C4-2B (cell line): ENCODE measurements around the gene TSNAXIP1.
"Not testable (repeated sequence)": the region's sequence is repeated elsewhere in the genome, so short reads cannot be mapped to it uniquely, and the experiment has no call there.

Experiments used
- H3K27ac ChIP-seq: fragments of 450-650 bp; 2 replicates; pipeline ENCODE4 v1.5.1; 2017
- CTCF ChIP-seq: fragments of 450-650 bp; conservative IDR thresholded peaks from 2 replicates; pipeline ENCODE4 v1.5.1; 2017; ENCODE audit warnings: mild to moderate bottlenecking
- ZFX ChIP-seq: fragments of 450-650 bp; IDR thresholded peaks from 2 replicates; pipeline ENCODE4 v1.6.1; 2017

Gene TSNAXIP1

GRCh38 chr16:67856927-67857546, 50.3 kb downstream of the TSNAXIP1 start:
- TF ChIP-seq ZFX: no peak
- TF ChIP-seq CTCF: no peak
- H3K27ac ChIP-seq: no peak overlapping the region

- TF ChIP-seq CTCF (no peak), ZFX (no peak)
- H3K27ac ChIP-seq: no peak overlapping the region
Measured at GRCh38 chr16:67857547-67858233, 51.0 kb downstream of the TSNAXIP1 start.

- no peak for TF ChIP-seq CTCF
- TF ChIP-seq ZFX: no peak
- H3K27ac ChIP-seq: no peak overlapping the region
Measured at GRCh38 chr16:67858500-67858899, 51.8 kb downstream of the TSNAXIP1 start.

GRCh38 chr16:67860589-67861398, 54.1 kb downstream of the TSNAXIP1 start:
- no peak for TF ChIP-seq ZFX
- TF ChIP-seq CTCF: no peak
- H3K27ac ChIP-seq: no peak overlapping the region

DNA sequence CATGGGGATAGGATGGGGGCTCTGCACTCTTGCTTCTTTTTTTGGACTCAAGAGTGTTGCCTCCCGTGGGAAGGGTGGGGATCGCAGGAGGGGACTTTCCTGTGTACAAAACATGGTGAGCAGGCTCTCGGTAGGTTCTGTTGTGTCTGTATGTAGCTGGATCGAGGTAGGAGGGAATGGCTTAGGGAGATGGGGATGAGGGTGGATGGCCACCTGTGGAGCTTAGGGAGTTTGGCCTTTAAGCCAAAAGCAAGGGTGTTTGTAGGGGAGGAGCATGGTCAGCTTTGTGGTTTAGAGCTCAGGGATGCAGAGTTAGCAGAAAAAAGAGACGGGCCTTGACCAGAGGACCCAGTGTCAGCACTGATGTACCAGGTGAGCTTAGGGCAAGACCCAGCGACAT, 55.2 kb downstream of the TSNAXIP1 start:
- no peak overlapping the region for H3K27ac ChIP-seq
- no peak for TF ChIP-seq ZFX
- no peak for TF ChIP-seq CTCF

DNA sequence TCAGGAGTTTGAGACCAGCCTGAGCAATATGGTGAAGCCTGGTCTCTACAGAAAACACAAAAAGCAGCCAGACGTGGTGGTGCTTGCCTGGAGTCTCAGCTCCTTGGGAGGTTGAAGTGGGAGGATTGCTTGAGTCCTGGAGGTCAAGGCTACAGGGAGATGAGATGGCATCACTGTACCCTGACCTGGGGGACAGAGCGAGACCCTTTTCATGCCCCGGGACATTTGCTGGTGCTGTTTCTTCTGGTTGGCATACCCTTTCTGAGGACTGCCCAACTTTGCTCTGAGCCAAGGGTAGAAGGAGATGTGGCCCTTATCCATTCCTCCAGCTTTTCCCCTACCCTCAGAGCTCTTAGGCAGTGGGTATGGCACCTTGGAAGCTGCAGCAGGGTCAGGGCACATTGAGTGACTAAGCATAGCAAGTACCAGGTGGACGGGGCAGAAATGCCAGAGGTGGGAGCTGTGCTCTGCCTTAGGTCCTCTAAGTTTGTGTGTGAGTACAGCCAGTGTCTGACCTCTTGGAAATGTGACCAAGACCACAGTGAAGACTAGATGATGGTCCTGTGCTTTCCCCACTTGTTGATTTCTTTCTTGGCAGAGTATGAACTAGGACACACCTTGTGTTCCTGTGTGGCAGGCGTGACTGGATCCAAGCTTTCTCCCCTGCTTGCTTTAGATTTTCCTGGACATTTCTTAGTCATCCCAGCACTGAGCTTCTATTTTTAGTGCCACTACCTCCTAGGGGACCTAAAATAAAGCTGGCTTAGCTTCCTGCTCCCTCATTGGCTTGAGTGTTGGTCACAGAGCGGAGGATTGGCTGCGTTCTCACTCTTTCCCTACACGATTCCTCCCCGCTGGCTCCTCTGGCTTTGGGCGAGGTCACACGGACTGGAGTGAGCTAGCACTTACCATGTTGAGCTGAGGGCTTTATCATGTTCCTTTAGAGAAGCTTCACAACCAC, 56.2 kb downstream of the TSNAXIP1 start:
- no peak overlapping the region for H3K27ac ChIP-seq
- TF ChIP-seq ZFX: no peak
- no peak for TF ChIP-seq CTCF

DNA sequence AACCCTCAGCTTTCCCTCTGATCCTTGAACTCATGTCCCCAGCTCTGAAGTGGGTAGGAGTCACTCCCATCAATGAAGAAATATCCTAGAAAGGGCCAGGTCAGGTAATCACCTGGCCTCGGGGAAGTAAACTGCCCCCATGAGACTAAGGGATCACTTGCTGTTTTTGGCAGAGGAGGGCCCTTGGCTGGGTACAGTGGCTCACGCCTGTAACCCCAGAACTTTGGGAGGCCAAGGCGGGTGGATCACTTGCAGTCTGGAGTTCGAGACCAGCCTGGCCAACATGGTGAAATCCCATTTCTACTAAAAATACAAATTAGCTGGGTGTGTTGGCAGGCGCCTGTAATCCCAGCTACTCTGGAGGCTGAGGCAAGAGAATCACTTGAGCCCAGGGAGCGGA, 57.4 kb downstream of the TSNAXIP1 start:
- not testable (repeated sequence) for H3K27ac ChIP-seq
